ENCODE results near the gene DNAH1.

The DNAH1 gene

DNA sequence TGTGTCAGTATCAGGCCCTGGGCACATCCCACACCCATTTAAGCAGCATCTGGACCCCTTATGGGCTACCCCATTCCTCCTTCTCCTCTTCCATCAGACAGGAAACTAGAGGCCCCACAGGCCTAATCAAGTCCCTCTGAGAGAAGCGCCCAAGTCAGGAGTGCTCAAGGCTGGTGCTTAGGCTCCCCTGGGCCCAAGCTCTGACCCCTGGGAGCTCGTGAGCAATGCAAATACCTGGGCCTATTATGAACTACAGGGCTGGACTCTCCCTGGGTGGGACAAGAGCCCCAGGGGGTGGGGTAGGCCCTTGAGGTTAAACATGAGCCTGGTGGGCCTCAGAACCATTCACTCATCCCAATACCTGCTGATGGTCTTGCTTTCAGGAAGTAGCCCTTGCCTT is 71.4 kb downstream of the DNAH1 start:
- no peak for DNase-seq (ENCODE audit: low read depth, low spot score)

DNA sequence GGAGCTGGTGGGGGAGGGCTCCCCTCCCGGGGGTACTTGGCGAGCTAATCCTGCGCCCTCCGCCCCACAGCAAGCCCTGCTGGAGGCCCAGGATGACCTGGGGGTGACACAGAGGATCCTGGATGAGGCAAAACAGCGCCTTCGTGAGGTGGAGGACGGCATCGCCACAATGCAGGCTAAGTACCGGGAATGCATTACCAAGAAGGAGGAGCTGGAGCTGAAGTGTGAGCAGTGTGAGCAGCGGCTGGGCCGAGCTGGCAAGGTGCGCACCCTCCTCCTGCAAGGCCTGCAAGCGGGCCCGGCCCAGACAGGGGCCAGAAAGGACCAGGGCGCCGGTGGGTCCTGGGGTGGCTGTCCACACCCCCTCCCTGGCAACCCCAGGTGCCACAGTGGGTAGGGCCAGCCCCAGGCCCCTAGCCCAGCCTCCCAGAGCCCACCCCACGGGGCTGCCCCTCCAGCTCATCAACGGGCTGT is 72.3 kb downstream of the DNAH1 start:
- no peak for DNase-seq (ENCODE audit: low read depth, low spot score)

DNA sequence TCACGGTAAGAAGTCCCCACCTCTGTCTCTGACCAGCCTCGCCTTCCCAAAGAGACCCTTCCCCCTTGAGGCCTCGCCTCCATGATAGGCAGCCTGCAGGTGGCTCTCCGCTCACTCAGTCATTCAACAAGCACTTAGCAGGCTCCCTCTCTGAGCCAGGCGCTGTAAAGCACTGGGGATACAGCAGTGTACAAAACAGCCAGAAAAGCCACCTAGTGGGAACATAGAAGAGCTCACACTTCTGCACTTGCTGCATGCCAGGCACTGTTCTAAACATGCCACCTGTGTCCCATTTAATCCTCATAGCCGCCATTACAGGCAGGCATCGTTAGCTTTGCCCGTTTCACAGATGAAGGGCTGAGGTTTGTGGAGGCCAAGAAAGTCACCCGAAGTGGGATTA is 72.8 kb downstream of the DNAH1 start:
- no peak for DNase-seq (ENCODE audit: low read depth, low spot score)

DNA sequence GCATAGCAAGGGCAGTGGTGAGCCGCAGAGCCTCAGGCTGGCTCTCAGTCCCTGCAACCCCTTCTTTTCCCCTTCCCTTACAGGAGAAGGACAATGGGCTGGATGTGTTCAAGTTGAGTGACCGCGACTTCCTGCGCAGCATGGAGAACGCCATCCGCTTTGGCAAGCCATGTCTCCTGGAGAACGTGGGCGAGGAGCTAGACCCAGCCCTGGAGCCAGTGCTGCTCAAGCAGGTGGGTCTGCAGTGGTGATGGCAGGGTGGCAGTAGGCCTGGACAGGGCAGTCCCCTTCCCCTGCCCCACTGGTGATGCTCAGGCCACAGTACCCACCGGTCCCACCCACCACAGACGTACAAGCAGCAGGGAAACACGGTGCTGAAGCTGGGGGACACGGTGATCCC is 75.0 kb downstream of the DNAH1 start:
- no peak for DNase-seq (ENCODE audit: low read depth, low spot score)

DNA sequence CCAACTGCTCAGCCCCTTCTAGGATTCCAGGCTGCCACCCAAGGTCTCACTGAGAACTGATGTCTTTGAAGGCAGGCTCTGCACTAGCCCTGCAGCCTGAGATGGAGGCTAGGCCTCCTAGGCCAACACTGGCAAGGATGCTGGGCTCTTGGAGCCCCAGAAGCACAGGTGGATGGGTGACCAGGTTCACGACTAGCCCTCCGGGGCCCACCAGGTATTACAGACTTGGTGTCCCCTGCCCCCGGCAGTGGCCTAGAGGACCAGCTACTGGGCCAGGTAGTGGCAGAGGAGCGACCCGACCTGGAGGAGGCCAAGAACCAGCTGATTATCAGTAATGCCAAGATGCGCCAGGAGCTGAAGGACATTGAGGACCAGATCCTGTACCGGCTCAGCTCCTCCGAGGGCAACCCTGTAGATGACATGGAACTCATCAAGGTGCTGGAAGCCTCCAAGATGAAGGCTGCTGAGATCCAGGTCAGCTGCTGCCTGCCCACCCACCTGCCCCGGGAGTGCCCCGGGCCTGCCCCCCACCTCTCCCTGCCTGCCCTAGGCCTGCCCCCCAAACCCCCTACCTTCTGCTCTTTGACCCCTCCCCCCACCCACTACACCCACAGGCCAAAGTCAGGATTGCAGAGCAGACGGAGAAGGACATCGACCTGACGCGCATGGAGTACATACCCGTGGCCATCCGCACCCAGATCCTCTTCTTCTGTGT is 76.3 kb downstream of the DNAH1 start:
- DNase-seq (ENCODE audit: low read depth, low spot score), result no peak

DNA sequence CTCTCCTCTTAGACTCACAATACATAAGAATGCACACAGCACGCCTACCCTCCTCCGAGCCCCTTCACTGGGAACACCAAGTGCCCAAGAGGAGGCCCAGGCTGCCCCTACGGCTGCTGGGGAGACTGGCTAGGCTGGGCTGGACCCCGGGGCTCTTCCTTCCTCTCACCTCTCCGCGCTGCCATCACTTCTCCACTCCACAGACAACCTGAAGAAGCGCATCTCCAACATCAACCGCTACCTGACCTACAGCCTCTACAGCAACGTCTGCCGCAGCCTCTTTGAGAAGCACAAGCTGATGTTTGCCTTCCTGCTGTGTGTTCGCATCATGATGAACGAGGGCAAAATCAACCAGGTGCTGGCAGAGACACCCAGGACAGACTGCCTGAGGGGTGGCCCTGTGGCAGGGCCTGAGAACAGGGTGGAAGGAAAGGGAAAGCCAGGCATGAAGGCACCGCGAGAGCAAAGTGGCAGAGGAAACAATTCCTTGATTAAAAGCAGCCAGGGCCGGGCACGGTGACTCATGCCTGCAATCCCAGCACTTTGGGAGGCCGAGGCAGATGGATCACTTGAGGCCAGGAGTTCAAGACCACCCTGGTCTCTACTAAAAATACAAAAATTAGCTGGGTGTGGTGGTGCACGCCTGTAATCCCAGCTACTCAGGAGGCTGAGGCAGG is 77.2 kb downstream of the DNAH1 start:
- DNase-seq (ENCODE audit: low read depth, low spot score), result no peak

DNA sequence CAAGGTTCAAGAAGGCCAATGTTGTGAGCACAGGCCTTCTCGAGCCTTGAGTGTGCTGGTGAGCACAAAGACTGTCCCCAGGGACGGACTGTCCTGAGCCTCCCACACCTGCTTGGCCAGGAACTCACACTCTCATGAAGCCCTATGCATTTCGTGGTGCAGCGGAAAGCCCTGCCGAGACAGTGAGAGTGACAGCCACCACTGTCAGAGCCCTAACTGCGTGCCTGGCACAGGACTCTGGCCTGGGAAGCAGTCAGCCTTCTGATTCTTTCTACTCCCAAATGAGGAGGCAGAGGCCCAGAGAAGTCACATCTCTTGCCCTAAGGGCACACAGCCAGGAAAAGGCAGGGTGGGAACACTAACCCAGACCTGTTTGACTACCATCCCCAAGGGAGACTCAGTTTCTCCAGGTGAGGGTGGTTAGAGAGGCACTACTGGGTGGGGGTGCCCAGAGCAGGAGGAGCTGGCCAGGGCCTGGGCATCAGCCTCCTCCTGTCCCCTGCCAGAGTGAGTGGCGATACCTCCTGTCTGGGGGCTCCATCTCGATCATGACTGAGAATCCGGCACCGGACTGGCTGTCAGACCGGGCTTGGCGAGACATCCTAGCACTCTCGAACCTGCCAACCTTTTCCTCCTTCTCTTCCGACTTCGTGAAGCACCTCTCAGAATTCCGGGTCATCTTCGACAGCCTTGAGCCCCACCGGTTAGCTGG is 78.0 kb downstream of the DNAH1 start:
- no peak for DNase-seq (ENCODE audit: low read depth, low spot score)

DNA sequence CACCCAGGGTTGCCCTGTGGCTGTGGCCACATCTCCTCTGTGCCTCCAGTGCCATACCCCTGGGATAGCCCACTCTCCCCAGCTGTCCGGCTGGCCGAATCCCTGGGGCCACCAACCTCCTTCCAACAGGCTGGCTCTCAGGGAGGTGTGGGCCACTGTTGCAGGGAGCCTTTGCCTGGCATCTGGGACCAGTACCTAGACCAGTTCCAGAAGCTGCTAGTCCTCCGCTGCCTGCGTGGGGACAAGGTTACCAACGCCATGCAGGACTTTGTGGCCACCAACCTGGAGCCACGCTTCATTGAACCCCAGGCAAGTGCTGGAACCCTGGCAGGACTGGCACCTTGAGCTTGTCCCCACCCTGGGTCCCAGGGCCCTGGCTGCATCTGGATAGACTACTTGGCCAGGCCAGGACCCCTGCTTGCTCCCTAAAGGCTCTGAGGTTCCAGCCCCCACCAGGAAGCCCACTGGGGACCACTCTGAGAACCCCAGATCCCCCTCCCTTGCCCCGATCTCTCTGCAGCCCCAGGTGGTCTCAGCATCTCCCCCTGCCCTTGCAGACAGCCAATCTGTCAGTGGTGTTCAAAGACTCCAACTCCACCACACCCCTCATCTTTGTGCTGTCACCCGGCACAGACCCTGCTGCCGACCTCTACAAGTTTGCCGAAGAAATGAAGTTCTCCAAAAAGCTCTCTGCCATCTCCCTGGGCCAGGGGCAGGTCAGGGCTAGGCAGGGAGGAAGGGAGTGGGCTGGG is 78.8 kb downstream of the DNAH1 start:
- no peak for DNase-seq (ENCODE audit: low read depth, low spot score)

DNA sequence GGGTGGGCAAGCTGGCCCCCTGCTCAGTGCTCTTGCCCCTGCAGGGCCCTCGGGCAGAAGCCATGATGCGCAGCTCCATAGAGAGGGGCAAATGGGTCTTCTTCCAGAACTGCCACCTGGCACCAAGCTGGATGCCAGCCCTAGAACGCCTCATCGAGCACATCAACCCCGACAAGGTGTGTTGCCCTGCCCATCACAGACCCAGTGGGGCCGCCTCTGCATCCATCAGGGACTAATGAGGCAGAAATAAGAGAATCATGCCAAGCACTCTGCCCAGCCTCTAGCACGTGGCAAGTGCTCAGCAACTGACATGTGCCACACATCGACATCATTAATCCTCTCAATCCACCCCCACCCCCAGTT is 79.4 kb downstream of the DNAH1 start:
- no peak for DNase-seq (ENCODE audit: low read depth, low spot score)

DNA sequence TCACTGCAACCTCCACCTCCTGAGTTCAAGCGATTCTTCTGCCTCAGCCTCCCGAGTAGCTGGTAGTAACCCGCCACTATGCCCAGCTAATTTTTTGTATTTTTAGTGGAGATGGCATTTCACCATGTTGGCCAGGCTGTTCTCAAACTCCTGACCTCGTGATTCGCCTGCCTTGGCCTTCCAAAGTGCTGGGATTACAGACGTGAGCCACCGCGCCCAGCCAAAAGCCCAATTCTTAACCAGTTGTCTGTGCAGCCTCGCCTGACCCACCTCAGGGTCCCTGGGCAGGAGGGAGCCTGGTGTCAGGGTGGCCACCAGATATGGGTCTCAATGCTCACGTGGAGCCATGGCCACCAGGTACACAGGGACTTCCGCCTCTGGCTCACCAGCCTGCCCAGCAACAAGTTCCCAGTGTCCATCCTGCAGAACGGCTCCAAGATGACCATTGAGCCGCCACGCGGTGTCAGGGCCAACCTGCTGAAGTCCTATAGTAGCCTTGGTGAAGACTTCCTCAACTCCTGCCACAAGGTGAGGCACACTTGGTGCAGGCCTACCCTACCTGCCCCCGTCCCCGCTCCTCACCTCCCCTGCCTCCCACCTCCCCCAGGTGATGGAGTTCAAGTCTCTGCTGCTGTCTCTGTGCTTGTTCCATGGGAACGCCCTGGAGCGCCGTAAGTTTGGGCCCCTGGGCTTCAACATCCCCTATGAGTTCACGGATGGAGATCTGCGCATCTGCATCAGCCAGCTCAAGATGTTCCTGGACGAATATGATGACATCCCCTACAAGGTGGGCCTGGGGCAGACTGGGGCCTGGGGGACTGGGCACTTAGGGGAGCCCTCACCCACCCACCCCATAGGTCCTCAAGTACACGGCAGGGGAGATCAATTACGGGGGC is 80.1 kb downstream of the DNAH1 start:
- DNase-seq (ENCODE audit: low read depth, low spot score), result no peak

DNA sequence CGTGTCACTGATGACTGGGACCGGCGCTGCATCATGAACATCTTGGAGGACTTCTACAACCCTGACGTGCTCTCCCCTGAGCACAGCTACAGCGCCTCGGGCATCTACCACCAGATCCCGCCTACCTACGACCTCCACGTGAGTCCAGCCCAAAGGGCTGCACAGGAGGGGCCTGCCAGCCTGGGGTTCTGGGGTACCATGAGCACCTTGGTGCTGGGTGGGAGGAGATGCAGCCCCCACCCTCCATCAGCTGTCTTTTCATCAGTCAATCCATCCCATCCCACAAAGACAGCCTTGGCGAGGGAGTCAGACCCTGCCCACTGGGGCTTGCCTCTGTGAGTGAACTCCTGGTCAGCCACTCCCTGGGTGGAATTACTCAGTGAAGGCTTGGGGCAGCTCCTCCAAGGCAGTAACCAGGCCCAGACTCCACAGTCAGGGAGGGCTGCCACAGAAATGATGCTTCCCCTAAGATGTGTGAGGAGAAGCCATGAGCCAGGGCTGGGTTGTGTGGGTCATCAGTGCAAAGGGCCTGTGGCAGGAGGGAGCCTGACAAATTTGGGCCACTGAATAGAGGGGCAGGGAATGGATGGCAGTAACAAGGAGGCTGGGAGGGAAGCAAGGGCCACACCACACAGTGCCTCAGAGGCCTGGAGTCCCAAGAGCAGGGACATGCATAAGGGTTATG is 80.9 kb downstream of the DNAH1 start:
- no peak for DNase-seq (ENCODE audit: low read depth, low spot score)

DNA sequence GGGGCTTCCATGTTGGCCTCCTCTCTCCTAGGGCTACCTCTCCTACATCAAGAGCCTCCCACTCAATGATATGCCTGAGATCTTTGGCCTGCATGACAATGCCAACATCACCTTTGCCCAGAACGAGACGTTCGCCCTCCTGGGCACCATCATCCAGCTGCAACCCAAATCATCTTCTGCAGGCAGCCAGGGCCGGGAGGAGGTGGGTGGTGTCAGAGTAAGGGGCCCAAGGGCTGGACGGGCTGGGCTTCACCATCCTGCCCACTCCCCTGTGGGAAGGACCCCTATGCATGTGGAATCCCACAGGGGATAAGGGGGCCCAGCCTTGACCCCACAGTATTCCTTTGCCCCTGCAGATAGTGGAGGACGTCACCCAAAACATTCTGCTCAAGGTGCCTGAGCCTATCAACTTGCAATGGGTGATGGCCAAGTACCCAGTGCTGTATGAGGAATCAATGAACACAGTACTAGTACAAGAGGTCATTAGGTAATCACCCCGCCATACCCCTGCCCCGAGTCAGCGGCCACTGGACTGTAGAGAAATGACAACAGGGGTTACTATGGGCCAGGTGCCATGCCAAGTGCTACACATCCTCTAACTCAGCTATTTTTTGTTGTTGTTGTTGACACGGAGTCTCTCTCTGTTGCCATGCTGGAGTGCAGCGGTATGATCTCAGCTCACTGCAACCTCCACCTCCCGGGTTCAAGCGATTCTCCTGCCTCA is 81.7 kb downstream of the DNAH1 start:
- no peak for DNase-seq (ENCODE audit: low read depth, low spot score)

DNA sequence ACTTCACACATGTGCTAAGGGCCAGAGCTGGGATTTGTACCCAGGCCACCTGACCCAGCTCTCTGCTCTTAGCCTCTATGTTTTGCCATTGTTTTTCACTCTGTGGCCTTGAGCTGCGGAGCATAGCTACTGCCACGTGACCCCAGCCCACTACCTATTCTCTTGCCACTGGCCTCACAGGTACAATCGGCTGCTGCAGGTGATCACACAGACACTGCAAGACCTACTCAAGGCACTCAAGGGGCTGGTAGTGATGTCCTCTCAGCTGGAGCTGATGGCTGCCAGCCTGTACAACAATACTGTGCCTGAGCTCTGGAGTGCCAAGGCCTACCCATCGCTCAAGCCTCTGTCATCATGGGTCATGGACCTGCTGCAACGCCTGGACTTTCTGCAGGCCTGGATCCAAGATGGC is 82.6 kb downstream of the DNAH1 start:
- DNase-seq (ENCODE audit: low read depth, low spot score), result no peak

DNA sequence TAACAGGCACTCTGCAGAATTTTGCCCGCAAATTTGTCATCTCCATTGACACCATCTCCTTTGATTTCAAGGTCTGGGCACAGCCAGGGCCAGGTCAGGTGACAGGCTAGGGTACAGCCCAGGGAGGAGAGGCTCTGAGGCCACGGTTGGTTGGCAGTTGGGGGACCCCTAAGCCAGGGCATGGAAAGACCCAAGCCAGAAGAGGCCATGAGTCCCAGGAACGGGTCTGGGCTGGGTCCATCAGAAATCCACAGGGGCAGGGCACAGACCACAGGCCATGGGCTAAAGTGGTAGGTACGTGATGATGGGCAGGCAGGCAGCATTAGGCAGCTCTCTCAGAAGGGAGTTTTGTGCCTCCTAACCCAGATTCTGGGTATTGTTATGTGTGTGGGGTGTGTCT is 83.0 kb downstream of the DNAH1 start:
- no peak for DNase-seq (ENCODE audit: low read depth, low spot score)

DNA sequence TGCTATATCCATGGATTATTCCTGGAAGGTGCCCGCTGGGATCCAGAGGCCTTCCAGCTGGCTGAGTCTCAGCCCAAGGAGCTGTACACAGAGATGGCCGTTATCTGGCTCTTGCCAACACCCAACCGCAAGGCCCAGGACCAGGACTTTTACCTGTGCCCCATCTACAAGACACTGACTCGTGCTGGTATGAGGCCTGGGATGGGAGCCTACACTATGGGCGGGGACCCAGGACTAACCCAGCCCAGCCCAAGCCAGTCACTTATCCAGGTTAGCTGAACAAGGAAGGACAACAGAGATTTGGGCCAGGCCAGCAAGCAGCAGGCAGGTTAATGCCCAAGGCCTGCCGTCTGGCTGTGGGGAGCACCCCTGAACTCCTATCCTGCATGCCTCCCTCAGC is 83.5 kb downstream of the DNAH1 start:
- no peak for DNase-seq (ENCODE audit: low read depth, low spot score)

DNA sequence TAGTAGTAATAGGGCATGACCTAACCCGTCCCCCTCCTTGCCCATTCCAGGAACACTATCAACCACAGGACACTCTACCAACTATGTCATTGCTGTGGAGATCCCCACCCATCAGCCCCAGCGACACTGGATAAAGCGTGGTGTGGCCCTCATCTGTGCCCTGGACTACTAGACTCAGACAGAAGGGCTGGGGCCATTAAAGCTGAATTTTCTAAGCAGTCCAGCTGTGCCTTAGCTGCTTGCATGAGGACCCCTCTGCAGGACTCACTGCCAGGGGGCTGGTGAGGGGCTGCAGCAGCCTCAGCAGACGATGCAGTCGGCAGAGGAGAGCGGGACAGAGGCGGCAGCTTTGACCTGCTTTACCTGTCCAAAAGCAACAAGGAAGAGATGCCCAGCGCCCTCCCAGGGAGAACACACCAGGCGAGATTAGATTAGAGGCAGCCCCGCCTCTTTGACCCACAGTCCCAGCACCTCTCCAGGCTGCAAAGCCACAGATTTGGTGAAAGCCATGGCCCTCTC is 84.2 kb downstream of the DNAH1 start:
- no peak for DNase-seq (ENCODE audit: low read depth, low spot score)

DNA sequence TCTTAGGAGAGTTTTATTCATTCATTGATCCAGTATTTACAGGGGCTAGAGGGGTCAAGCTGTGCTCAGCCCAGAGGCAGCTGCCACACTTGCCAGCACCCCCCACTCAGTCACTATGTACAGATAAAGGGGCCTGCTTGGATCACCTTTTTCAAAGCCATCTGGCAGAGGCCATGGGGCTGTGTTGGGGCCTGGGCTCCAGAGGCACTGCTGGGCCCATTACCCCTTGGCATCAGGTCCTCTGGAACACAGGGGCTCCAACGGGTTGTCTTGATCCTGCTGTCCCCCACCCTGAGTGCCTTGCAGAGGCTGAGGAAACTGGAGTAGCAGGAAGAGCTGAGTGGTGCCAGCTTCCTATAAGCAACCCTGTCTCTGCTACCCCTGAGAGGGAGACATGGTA is 84.9 kb downstream of the DNAH1 start:
- DNase-seq (ENCODE audit: low read depth, low spot score), result no peak

DNA sequence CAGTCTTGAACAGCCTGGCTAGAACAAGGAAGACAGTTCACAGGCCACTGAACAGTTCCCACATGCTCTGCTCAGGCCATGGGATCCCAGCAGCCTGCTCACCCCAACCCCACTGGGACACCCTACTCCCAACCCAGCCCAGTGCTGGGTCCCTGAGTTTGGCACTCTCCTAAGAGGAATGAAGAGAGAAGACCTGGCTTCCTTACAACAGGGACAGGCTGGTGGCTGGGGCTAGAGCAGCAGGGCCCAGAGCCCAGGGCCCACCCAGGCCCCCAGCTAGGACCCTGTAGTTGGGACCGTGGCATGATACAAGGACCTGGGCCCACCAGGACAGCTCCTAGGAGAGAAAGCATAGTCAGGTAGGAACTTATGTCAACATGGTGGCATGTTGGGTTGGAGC is 85.4 kb downstream of the DNAH1 start:
- DNase-seq (ENCODE audit: low read depth, low spot score), result no peak

DNA sequence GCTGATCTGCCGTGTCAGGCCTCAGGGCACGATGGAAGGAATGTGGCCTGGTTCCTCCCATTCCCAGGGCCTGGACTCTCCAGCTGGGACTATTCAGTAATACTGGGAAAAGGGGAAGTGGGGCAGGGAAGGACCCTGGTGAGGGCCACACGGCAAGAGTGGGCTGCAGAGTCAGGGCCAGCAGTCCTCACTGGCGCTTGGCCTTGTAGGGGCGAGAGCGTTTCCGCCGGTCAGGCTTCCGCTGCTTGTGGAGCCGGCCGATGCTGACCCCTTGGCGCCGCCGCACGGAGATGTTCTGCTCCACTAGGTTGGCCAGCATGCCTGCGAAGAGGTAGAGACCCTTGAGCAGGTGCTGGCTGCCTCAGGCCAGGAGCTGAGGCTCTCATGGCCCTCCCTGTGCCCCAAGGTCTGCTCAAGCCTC is 86.0 kb downstream of the DNAH1 start:
- DNase-seq (ENCODE audit: low read depth, low spot score), result no peak
